ENCODE measurements around the gene SLC22A1. TPM values are rescaled to one million over a fixed set of nuclear protein-coding genes. Genes with fewer than 3 reads are reported as not detected.
"Not testable (repeated sequence)": the region's sequence is repeated elsewhere in the genome, so short reads cannot be mapped to it uniquely, and the experiment has no call there.

SLC22A1 gene
- total RNA-seq, 1 donor from 2014 or later: 0.19 TPM

DNA sequence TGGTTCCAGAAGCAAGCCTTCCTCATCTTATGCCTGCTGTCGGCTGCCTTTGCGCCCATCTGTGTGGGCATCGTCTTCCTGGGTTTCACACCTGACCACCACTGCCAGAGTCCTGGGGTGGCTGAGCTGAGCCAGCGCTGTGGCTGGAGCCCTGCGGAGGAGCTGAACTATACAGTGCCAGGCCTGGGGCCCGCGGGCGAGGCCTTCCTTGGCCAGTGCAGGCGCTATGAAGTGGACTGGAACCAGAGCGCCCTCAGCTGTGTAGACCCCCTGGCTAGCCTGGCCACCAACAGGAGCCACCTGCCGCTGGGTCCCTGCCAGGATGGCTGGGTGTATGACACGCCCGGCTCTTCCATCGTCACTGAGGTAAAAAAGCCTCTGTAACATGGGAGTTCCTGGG, 366 bp downstream of the SLC22A1 start:
- DNase-seq (ENCODE audit: low read depth): no peak

GRCh38 chr6:160122744-160123143, 1.1 kb downstream of the SLC22A1 start:
- no peak for DNase-seq (ENCODE audit: low read depth)

- no peak for DNase-seq (ENCODE audit: low read depth)
Observed at GRCh38 chr6:160124007-160124406, 2.4 kb downstream of the SLC22A1 start.

GRCh38 chr6:160124605-160125004, 3.0 kb downstream of the SLC22A1 start:
- DNase-seq (ENCODE audit: low read depth): no peak

DNA sequence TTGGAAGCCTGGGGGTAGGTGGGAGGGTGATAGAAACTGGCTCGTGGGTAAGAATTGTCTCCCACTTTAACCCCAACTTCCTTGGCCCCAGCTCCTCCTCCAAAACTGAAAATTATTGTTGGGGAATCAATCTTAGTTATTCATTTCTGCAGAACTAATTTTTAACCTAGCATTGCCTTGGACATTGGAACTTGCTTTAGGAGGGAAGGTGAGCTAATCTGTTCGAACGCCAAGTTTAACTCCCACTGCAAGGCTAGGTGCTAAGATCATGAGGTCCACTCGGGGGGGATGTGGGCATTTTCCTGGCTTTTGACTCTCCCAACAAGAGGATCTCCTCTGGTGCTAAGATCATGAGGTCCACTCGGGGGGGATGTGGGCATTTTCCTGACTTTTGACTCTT, 3.5 kb downstream of the SLC22A1 start:
- not testable (repeated sequence) for DNase-seq (ENCODE audit: low read depth)

- DNase-seq (ENCODE audit: low read depth): no peak
Observed at GRCh38 chr6:160127270-160128124, 5.9 kb downstream of the SLC22A1 start.

DNA sequence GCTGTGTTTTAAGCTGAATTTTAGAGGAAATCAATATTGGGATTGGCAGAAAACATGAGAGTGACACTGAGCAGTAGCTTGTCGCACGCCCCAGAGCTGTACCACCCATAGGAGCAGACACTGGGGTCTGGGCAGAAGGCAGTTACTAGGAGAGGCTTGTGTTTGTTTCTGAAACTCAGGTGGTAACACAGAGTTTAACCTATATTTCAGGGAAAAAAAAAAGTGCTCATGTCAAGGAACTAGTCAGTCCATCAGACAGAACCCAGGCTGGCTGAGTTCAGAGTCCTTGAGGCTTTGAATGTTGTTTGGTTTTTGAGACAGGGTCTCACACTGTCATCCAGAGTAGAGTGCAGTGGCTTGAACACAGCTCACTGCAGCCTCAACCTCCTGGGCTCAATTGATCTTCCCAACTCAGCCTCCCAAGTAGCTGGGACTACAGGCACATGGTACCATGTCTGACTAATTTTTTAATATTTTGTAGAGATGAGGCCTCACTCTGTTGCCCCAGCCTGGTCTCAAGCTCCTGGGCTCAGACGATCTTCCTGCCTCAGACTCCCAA, 6.6 kb downstream of the SLC22A1 start:
- DNase-seq (ENCODE audit: low read depth): no peak

DNA sequence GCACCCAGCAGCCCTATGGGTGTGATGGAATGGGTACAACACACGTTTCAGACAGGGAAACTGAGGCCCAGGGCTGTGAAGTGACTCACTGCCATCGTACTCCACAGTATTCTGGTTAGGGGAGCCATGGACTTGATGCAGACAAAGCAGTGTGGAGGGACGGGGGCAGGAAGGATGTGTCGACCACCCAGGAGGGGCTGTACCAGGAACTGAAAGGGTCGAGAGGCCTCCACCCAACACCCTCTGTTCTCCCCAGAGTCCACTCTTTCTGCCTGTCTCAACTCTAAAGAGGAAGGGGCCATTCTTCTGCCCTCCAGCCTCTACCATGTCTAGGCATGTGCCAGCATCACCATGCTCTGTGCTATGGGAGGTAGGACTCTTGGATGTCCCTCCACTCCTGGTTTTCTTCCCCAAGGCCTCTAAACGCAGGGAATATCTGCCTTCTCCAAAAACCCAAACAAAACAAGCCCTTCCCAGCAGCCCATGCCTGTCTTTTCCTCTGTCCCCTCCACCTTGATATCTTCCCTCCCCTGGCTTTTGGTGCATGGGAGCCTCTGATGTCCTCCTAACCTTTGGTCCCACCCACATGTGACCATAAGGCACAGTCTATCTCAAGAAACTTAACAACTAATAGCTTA, 7.4 kb downstream of the SLC22A1 start:
- DNase-seq (ENCODE audit: low read depth): no peak

DNA sequence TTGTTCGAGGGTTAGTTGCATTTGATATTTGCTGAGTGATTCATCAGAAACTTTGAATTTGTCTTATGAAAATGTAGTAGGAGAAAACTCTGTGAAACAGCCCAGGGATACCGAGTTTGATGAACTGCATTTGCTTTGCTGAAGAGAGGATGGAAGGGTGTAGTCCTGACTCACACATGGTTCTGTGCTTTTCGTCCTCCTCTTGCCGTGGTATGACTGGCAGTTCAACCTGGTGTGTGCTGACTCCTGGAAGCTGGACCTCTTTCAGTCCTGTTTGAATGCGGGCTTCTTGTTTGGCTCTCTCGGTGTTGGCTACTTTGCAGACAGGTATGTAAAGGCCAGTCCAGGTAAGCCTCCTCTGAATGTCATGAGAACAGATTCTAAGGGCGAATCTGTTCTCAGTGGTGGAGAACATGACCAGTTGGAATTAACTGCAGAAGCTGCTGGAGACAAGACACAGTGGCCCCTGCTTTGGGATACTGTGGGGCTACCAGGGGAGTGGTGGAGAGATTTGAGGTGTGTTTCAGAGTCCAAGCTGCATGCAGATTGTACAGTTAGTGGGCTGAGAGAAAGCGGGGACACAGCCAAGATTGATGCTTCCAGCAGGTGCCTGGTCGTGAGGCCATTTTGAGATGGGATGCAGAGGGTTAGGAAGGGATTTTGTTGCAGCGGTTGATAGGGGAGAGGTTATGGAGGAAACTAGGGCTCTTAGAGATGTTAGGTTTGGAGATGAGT, 8.4 kb downstream of the SLC22A1 start:
- no peak for DNase-seq (ENCODE audit: low read depth)

GRCh38 chr6:160130729-160131484, 9.3 kb downstream of the SLC22A1 start:
- DNase-seq (ENCODE audit: low read depth): no peak

- no peak for DNase-seq (ENCODE audit: low read depth)
Observed at GRCh38 chr6:160131636-160132296, 10.2 kb downstream of the SLC22A1 start.

DNA sequence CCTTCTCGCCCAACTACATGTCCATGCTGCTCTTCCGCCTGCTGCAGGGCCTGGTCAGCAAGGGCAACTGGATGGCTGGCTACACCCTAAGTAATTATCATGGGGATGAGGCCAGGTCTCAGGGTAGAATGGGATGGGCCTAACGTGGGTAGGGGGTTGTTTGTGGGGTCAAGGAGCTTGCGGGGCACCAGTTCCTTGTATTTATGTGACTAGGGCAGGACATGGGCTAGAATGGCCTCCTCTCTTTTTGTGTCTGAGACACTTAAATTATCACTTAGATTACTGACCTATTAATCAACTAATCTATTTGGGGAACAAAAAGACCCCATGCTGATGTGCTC, 10.7 kb downstream of the SLC22A1 start:
- DNase-seq (ENCODE audit: low read depth): no peak

DNA sequence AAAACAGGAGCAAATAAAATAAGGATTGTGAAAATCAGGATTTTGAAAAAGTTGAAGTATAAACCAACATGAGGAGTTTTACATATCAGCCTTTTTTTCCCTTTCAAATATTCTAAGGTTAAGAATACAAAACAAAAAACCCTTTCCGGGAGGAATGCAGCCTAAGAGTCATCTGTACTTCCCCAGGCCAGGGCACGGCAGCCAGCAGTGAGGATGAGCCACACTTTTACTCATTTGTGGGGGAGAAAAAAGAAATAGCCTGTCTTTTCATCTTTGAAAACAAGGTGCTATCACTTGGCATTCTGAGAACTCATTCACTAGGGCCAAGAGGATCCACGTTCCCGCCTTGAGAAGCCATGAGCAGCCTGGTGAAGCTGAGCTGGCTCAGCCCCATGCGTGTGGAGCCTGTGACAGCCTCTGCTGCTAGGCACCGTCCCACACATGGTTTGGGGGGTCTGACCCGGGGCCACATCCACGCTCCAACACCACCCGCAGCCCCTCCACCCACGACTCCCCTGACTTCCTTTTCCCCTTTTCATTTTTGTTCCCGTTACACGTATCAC, 11.2 kb downstream of the SLC22A1 start:
- no peak for DNase-seq (ENCODE audit: low read depth)

- no peak for DNase-seq (ENCODE audit: low read depth)
Observed at GRCh38 chr6:160133441-160134336, 12.1 kb downstream of the SLC22A1 start.

DNA sequence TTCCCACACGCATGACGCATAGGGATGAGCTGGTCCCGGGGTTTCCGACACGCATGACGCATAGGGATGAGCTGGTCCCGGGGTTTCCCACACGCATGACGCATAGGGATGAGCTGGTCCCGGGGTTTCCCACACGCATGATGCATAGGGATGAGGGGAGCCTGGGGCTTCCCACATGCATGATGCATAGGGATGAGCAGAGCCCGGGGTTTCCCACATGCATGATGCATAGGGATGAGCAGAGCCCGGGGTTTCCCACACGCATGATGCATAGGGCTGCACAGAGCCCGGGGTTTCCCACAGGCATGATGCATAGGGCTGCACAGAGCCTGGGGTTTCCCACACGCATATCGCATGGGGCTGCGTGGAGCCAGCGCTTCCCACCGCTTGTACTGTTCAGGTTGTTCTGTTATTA, 12.7 kb downstream of the SLC22A1 start:
- not testable (repeated sequence) for DNase-seq (ENCODE audit: low read depth)

DNA sequence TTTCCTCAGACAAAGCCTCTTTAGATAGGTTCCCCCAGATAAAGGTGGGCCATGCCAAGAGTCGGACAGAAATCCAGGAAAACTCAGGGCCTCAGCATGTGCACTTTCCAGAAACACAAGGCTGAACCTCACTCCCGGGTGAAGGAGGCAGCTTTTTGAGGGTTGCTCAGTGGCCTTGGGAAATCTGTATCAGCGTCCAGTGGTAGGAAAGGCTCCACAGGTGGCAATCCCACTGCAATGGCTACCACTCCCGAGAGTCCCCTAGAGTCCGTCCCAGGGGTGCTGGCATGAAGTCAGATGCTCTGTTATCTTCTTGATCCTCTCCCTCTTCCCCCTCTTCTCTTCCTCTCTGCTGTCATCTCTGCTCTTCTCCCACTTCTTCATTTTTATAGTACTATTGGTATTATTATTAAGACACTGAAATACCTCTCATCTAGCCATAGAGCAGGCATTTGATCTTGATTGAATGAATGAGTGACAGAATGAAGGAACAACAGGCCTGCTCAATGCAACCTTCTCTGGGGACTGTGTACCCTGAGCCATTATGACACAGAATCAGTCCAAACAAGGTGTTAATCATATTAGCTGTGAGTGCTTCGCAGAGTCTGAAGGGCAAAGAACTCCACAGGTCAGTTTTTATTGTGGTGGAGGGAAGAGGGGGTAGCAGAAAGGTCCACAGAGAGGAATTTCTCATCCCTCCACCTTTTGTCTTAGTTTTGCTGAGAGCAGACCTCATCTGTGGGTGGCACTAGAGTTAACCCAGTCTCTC, 13.3 kb downstream of the SLC22A1 start:
- DNase-seq (ENCODE audit: low read depth): no peak

DNA sequence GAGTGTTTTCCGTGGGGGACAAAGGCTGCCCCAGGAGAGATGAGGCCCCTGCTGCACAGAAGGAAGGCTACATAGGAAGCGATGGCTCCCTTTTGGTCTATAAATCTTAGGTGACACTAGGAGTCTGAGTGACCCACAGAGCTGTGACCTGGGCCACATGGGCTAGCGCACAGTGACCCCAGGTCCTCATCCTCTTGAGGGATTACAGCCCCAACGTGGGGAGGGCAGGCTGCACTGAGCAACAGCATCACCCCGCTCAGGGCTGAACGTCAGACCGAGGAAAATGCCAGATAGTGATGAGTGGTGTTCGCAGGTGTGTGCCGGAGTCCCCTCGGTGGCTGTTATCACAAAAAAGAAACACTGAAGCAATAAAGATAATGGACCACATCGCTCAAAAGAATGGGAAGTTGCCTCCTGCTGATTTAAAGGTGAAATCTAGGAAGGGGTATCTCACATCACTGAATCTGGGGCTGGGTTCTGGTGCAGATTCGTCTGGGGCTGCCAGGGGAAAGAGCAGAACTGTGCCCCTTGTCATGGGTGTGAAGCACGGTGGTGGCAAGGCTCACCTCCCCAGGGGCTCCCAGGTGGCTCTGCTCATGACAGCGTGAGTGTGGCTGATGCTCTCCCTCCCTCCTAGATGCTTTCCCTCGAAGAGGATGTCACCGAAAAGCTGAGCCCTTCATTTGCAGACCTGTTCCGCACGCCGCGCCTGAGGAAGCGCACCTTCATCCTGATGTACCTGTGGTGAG, 14.5 kb downstream of the SLC22A1 start:
- no peak for DNase-seq (ENCODE audit: low read depth)
